ENCODE data around the gene MAU2. TPM values are rescaled to one million over a fixed set of nuclear protein-coding genes. Genes with fewer than 3 reads are reported as not detected.

Gene MAU2
- polyA plus RNA-seq, 3 donors, result 15.2 to 19.5 (median 16.1) TPM

GRCh38 chr19:19399733-19400433 lies 79.3 kb downstream of the MAU2 start:
- WGBS, 3 donors, result 28 to 42% (median 31%) methylated on average over 9 of the region's 9 CpGs
- no peak overlapping the region for H3K27ac ChIP-seq (ENCODE audit: low read depth, low read length)

- H3K27ac ChIP-seq (ENCODE audit: low read depth, low read length), result no peak overlapping the region
- 71 to 90% (median 73%) methylated on average over 11 of the region's 11 CpGs for WGBS, 3 donors
These were observed 82.2 kb downstream of the MAU2 start for GRCh38 chr19:19402656-19403372.

DNA sequence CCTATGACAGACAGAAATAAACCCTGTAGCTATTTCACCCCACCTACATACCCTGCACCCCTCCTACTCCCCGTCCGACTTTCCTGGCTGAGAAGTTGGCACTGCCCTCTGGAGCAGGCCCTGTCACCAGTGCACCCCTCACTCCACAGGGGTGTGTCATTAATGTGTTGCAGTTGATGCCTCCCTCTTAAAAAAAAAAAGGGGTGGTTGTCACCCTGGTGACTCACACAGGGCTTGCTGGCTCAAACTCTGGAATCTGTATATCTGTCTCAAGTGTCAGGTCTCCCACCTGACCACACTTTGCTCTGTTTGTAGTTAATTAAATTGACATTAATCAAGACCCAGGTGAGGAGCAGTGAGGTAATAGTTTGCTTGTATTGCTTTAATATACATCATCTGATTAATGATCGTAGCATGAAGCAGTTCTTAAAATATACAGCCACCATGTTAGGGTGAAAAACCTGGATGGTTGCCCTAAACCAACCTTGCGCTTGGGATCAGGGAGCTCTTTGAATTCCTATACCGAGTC lies 82.8 kb downstream of the MAU2 start:
- WGBS, 3 donors, result 44 to 78% (median 72%) methylated on average over 5 of the region's 5 CpGs
- H3K27ac ChIP-seq (ENCODE audit: low read depth, low read length), result no peak overlapping the region

DNA sequence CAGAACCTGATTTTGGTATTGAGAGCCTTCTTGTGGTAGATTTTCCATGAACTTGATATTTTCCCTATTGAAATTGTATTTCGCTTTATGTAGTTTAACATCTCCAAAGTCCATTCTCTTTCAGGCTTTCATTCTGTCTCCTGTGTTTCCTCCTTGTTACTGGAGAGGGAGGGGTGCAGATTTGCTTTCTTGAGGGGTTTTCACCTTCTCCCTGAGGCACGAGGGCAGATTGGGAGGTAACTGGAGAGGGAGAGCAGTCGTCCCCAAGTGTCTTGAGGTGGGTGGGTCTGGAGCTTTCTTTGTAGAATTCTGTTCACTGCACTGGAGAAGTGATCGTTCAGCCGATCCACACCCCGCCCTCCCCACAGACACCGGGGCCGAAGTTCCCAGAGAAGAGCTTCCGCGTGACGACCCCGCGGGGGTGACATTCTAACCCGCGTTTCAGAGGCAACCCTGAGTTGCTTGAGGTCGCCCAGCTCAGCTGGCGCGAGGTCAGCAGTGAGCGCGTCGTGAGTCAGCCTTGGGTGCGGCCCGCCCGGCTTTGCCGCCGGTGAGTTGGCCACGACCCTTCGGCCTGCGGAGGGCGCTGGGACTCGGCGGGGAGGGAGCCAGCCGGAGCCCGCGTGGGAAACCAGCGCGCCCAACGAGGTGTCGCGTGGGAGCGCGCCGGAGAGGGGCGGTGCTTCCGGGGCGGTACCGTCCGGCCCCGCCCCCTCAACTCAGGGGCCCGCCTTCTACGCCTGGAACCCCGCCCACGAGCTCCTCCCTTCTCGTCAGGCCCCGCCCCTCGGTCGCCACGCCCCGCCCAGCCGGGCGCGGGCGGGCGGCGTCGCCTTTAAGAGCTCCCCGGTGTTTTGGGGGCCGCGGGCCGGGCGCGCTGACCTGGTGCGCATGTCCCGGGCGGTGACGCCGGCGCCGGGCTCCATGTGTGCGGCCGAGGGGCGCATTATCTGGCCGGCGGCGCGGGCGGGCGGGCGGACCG lies 84.5 kb downstream of the MAU2 start, which contains the start of gene GATAD2A:
GATAD2A (plus strand) TSS at position 797 of the 982 bp plus-strand sequence. CDS start 59,671 bp downstream, outside the sequence.
- 2% methylated on average over 56 to 90 of the region's 90 CpGs for WGBS, 3 donors
- H3K27ac ChIP-seq (ENCODE audit: low read depth, low read length), result peak within 1 kb of the TSS; percentile 21

GRCh38 chr19:19405971-19406877 lies 85.6 kb downstream of the MAU2 start:
- WGBS, 3 donors, result 0 to 1% (median 1%) methylated on average over 56 to 87 of the region's 87 CpGs
- peak overlapping the region; percentile 7 for H3K27ac ChIP-seq (ENCODE audit: low read depth, low read length)

- H3K27ac ChIP-seq (ENCODE audit: low read depth, low read length), result no peak overlapping the region
- 12 to 14% (median 13%) methylated on average over 12 of the region's 12 CpGs for WGBS, 3 donors
These were observed 86.4 kb downstream of the MAU2 start for GRCh38 chr19:19406878-19407632.

DNA sequence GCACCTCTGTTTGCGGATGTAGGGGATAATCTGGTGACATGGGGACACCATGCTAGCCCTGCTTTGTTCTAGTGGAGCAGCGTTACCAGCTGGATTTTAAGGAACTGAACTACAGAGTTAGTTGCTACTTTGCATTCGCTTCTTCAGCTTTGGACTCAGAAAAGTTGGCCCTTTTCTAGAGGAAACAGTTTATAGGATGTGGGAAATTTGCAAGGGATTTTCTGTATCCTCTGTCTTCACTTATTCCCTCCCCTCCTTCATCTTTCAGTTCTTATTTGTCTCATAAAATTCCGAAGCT lies 87.0 kb downstream of the MAU2 start:
- no peak overlapping the region for H3K27ac ChIP-seq (ENCODE audit: low read depth, low read length)
- WGBS, 3 donors, result 53 to 59% (median 54%) methylated on average over 4 of the region's 4 CpGs

Other genes starting within 250 kb of the MAU2 start
- 10 to 100 TPM in 2 of 3 donors, 1 to 10 TPM in 1; 8.7 to 21.8 (median 19.0) TPM for gene TMEM161A, start 182.4 kb upstream of the MAU2 start, polyA plus RNA-seq
- gene MEF2B, start 150.6 kb upstream of the MAU2 start, polyA plus RNA-seq, result under 1 TPM; 0.22 to 1.00 (median 0.23) TPM
- gene BORCS8, start 128.7 kb upstream of the MAU2 start, polyA plus RNA-seq, result 10 to 100 TPM; 12.4 to 37.7 (median 35.4) TPM
- 10 to 100 TPM; 41.8 to 93.6 (median 70.7) TPM for gene RFXANK, start 128.6 kb upstream of the MAU2 start, polyA plus RNA-seq
- 10 to 100 TPM in 2 of 3 donors, 1 to 10 TPM in 1; 9.3 to 16.0 (median 15.5) TPM for gene NR2C2AP, start 117.4 kb upstream of the MAU2 start, polyA plus RNA-seq
- under 1 TPM in 2 of 3 donors, not detected in 1; 0.01 to 0.06 TPM for gene NCAN, start 108.9 kb upstream of the MAU2 start, polyA plus RNA-seq
- under 1 TPM in 2 of 3 donors, not detected in 1; 0.14 to 0.46 TPM for gene TM6SF2, start 47.5 kb upstream of the MAU2 start, polyA plus RNA-seq
- 10 to 100 TPM; 19.8 to 23.2 (median 22.2) TPM for gene SUGP1, start 320 bp upstream of the MAU2 start, polyA plus RNA-seq
- 10 to 100 TPM; 12.6 to 33.8 (median 24.9) TPM for gene GATAD2A, start 84.8 kb downstream of the MAU2 start, polyA plus RNA-seq
- 1 to 10 TPM in 2 of 3 donors, under 1 TPM in 1; 0.82 to 1.2 (median 1.1) TPM for gene TSSK6, start 194.7 kb downstream of the MAU2 start, polyA plus RNA-seq
- gene NDUFA13, start 195.4 kb downstream of the MAU2 start, polyA plus RNA-seq, result 100 to 1,000 TPM; 169 to 404 (median 248) TPM
- gene YJEFN3, start 208.1 kb downstream of the MAU2 start, polyA plus RNA-seq, result 1 to 10 TPM; 3.7 to 4.9 (median 4.5) TPM
- under 1 TPM in 2 of 3 donors, not detected in 1; 0.03 to 0.49 TPM for gene CILP2, start 217.4 kb downstream of the MAU2 start, polyA plus RNA-seq